Pulmonary artery endothelial cell (primary cell): ENCODE data around the gene AK9. TPM values are rescaled to one million over a fixed set of nuclear protein-coding genes. Genes with fewer than 3 reads are reported as not detected.
"Not testable (repeated sequence)": the region's sequence is repeated elsewhere in the genome, so short reads cannot be mapped to it uniquely, and the experiment has no call there.

Source experiments
- DNase-seq: peaks from one replicate; pipeline ENCODE4 v3.0.0-alpha.2; 2011; ENCODE audit warnings: low read depth, low spot score
- total RNA-seq: library from RNA; depleted of rRNA; stranded (reverse); fragments of >200 nt; gene quantifications from 2 replicates; pipeline ENCODE4 v1.2.3, GENCODE V29; 2014

Gene AK9
- total RNA-seq, 1 donor from 2014 or later: 5.9 TPM

- no peak for DNase-seq
Observed at GRCh38 chr6:109626311-109626710, 64.7 kb downstream of the AK9 start.

- DNase-seq: no peak
Observed at GRCh38 chr6:109625199-109625598, 65.8 kb downstream of the AK9 start.

- DNase-seq: no peak
Observed at GRCh38 chr6:109623288-109623687, 67.7 kb downstream of the AK9 start.

- DNase-seq: no peak
Observed at GRCh38 chr6:109612268-109612667, 78.7 kb downstream of the AK9 start.

- DNase-seq: no peak
Observed at GRCh38 chr6:109611502-109611901, 79.5 kb downstream of the AK9 start.

- DNase-seq: no peak
Observed at GRCh38 chr6:109610590-109610989, 80.4 kb downstream of the AK9 start.

- no peak for DNase-seq
Observed at GRCh38 chr6:109609737-109610136, 81.3 kb downstream of the AK9 start.

- no peak for DNase-seq
Observed at GRCh38 chr6:109606359-109606758, 84.6 kb downstream of the AK9 start.

- peak; percentile 50 for DNase-seq
Observed at GRCh38 chr6:109595998-109596397, 95.0 kb downstream of the AK9 start.

- DNase-seq: no peak
Observed at GRCh38 chr6:109580519-109580918, 110.5 kb downstream of the AK9 start.

- DNase-seq: no peak
Observed at GRCh38 chr6:109579361-109579760, 111.6 kb downstream of the AK9 start.

- not testable (repeated sequence) for DNase-seq
Observed at GRCh38 chr6:109569901-109570300, 121.1 kb downstream of the AK9 start.

GRCh38 chr6:109561844-109562243, 129.2 kb downstream of the AK9 start:
- no peak for DNase-seq

- no peak for DNase-seq
Observed at GRCh38 chr6:109531446-109531845, 159.6 kb downstream of the AK9 start.

GRCh38 chr6:109527989-109528388, 163.0 kb downstream of the AK9 start:
- no peak for DNase-seq

- peak; percentile 10 for DNase-seq
Observed at GRCh38 chr6:109526905-109527628, 163.9 kb downstream of the AK9 start.

- DNase-seq: no peak
Observed at GRCh38 chr6:109524129-109524528, 166.9 kb downstream of the AK9 start.

- DNase-seq: no peak
Observed at GRCh38 chr6:109523478-109523877, 167.5 kb downstream of the AK9 start.

- no peak for DNase-seq
Observed at GRCh38 chr6:109521080-109521479, 169.9 kb downstream of the AK9 start.

GRCh38 chr6:109519647-109520046, 171.4 kb downstream of the AK9 start:
- not testable (repeated sequence) for DNase-seq

- DNase-seq: no peak
Observed at GRCh38 chr6:109516929-109517328, 174.1 kb downstream of the AK9 start.

- no peak for DNase-seq
Observed at GRCh38 chr6:109515781-109516409, 175.1 kb downstream of the AK9 start.

- DNase-seq: no peak
Observed at GRCh38 chr6:109514946-109515345, 176.1 kb downstream of the AK9 start.
